GM12875 (cell line): ENCODE results near the gene STEAP2.

Experiments used
- H3K4me3 ChIP-seq: one replicate; pipeline ENCODE4 v1.5.1; 2011; ENCODE audit warnings: low read depth, low read length, control low read depth
- CTCF ChIP-seq: IDR thresholded peaks from 2 replicates; pipeline ENCODE4 v1.5.1; 2011; ENCODE audit warnings: low read depth, mild to moderate bottlenecking, control low read depth, inconsistent platforms, low read length, moderate library complexity, borderline replicate concordance; ENCODE audit not compliant: insufficient read depth

The STEAP2 gene

GRCh38 chr7:90225601-90226000, 14.1 kb downstream of the STEAP2 start:
- no peak for TF ChIP-seq CTCF
- H3K4me3 ChIP-seq = no peak overlapping the region

- H3K4me3 ChIP-seq = no peak overlapping the region
- no peak for TF ChIP-seq CTCF
Observed at GRCh38 chr7:90227259-90227658, 15.7 kb downstream of the STEAP2 start.

- no peak for TF ChIP-seq CTCF
- H3K4me3 ChIP-seq = no peak overlapping the region
Observed at GRCh38 chr7:90229682-90230081, 18.1 kb downstream of the STEAP2 start.

GRCh38 chr7:90230834-90231233, 19.3 kb downstream of the STEAP2 start:
- H3K4me3 ChIP-seq = no peak overlapping the region
- no peak for TF ChIP-seq CTCF

- TF ChIP-seq CTCF = no peak
- no peak overlapping the region for H3K4me3 ChIP-seq
Observed at GRCh38 chr7:90231304-90231703, 19.8 kb downstream of the STEAP2 start.

GRCh38 chr7:90232430-90232829, 20.9 kb downstream of the STEAP2 start:
- no peak for TF ChIP-seq CTCF
- no peak overlapping the region for H3K4me3 ChIP-seq

GRCh38 chr7:90233569-90233968, 22.0 kb downstream of the STEAP2 start:
- no peak for TF ChIP-seq CTCF
- H3K4me3 ChIP-seq = no peak overlapping the region
